Measurements from ENCODE around the gene KCNK7.

KCNK7 gene

GRCh38 chr11:65553301-65554001 lies 42.1 kb downstream of the KCNK7 start:
- TF ChIP-seq CTCF (IDR thresholded peaks at IDR 0.05; ENCODE audit: extremely low read depth, missing control alignments), result no peak
- DNase-seq (ENCODE audit: low spot score), result peak; percentile 71

GRCh38 chr11:65552388-65552951 lies 43.1 kb downstream of the KCNK7 start:
- DNase-seq (ENCODE audit: low spot score), result no peak
- TF ChIP-seq CTCF (IDR thresholded peaks at IDR 0.05; ENCODE audit: extremely low read depth, missing control alignments), result no peak

GRCh38 chr11:65551572-65552387 lies 43.8 kb downstream of the KCNK7 start:
- DNase-seq (ENCODE audit: low spot score), result peak; percentile 81

GRCh38 chr11:65549096-65549495 lies 46.5 kb downstream of the KCNK7 start:
- no peak for TF ChIP-seq CTCF (IDR thresholded peaks at IDR 0.05; ENCODE audit: extremely low read depth, missing control alignments)
- no peak for DNase-seq (ENCODE audit: low spot score)

More at GRCh38 chr11:65551572-65552387, 43.8 kb downstream of the KCNK7 start:
- TF ChIP-seq CTCF (IDR thresholded peaks at IDR 0.05; ENCODE audit: extremely low read depth, missing control alignments), result peak; percentile 83

GRCh38 chr11:65548395-65548794 lies 47.2 kb downstream of the KCNK7 start:
- TF ChIP-seq CTCF (IDR thresholded peaks at IDR 0.05; ENCODE audit: extremely low read depth, missing control alignments), result no peak
- no peak for DNase-seq (ENCODE audit: low spot score)

- DNase-seq (ENCODE audit: low spot score), result no peak
These were observed 48.0 kb downstream of the KCNK7 start for GRCh38 chr11:65547446-65548125.

More at GRCh38 chr11:65547446-65548125, 48.0 kb downstream of the KCNK7 start:
- no peak for TF ChIP-seq CTCF (IDR thresholded peaks at IDR 0.05; ENCODE audit: extremely low read depth, missing control alignments)

Measured in GM20000 (cell line).